ENCODE results near the gene CAMTA1.

DNA sequence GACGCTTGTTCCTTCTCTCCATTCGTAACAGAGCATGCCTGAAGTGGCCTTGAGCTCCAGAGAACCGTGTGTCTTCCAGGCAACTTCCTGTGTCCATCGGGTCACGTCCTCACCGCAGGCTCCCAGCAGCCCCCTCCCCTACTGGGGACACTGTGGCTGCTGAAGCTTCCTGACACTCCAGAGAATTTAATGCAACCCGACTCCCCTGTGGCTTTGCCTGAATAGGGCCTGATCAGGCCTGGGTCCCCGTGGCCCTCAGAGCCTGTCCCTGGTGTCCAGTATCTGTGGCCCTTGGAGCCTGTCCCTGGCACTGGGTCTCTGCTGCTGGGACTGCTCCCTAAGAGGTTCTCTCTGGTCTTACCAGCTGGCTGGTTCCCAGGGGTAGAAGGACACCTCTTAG lies 766.2 kb downstream of the CAMTA1 start:
- TF ChIP-seq, protein P1, sequence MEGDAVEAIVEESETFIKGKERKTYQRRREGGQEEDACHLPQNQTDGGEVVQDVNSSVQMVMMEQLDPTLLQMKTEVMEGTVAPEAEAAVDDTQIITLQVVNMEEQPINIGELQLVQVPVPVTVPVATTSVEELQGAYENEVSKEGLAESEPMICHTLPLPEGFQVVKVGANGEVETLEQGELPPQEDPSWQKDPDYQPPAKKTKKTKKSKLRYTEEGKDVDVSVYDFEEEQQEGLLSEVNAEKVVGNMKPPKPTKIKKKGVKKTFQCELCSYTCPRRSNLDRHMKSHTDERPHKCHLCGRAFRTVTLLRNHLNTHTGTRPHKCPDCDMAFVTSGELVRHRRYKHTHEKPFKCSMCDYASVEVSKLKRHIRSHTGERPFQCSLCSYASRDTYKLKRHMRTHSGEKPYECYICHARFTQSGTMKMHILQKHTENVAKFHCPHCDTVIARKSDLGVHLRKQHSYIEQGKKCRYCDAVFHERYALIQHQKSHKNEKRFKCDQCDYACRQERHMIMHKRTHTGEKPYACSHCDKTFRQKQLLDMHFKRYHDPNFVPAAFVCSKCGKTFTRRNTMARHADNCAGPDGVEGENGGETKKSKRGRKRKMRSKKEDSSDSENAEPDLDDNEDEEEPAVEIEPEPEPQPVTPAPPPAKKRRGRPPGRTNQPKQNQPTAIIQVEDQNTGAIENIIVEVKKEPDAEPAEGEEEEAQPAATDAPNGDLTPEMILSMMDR (IDR thresholded peaks at IDR 0.05), result no peak
- TF ChIP-seq POLR2AphosphoS5 (IDR thresholded peaks at IDR 0.05; ENCODE audit: insufficient read depth in 1 of 2, low read depth in 1 of 2) (no peak), POLR2A (IDR thresholded peaks at IDR 0.05) (no peak)
